Measurements from ENCODE around the gene GADD45A.

GADD45A gene

DNA sequence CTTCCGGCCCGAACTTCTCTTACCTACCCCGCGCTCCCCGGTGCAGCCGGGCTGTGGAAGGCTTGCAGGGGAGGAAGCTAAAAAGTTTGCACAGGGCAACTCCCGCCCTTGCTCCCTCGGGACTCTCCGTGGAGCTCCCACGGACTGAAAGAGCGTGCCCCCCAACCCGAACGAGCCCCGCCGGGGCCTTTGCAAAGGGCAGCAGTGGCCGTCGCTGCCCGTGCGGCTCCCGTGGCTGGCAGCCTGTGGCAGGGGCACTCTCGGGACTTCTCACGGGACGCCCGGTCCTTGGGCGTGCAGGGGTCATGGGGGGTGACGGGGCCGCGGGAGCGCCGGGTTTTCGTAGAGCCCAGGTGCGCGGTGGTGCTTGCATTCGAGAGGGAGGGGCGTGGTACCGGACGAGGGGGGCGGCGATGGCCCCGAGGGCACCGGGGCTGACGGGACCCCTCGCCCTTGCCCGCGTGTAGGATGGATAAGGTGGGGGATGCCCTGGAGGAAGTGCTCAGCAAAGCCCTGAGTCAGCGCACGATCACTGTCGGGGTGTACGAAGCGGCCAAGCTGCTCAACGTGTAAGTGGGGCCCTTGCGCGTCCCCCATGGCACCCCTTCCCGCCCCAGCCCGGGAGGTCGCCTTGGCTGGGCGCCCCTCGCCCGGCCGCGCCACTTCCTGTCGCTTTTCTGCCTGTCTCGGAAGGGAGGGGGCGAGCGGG lies 711 bp downstream of the GADD45A start:
- TF ChIP-seq FOXP2 (optimal IDR thresholded peaks at IDR 0.05; ENCODE audit: borderline replicate concordance, extremely low read depth, extremely low read length, insufficient read depth) (no peak), TAF1 (IDR thresholded peaks at IDR 0.05; ENCODE audit: borderline replicate concordance, insufficient read depth, low read length) (no peak), SIN3A (IDR thresholded peaks at IDR 0.05; ENCODE audit: borderline replicate concordance, insufficient read depth, low read length) (no peak), POLR2AphosphoS5 (IDR thresholded peaks at IDR 0.05; ENCODE audit: low read depth, low read length) (no peak)
- TF ChIP-seq, protein P1, sequence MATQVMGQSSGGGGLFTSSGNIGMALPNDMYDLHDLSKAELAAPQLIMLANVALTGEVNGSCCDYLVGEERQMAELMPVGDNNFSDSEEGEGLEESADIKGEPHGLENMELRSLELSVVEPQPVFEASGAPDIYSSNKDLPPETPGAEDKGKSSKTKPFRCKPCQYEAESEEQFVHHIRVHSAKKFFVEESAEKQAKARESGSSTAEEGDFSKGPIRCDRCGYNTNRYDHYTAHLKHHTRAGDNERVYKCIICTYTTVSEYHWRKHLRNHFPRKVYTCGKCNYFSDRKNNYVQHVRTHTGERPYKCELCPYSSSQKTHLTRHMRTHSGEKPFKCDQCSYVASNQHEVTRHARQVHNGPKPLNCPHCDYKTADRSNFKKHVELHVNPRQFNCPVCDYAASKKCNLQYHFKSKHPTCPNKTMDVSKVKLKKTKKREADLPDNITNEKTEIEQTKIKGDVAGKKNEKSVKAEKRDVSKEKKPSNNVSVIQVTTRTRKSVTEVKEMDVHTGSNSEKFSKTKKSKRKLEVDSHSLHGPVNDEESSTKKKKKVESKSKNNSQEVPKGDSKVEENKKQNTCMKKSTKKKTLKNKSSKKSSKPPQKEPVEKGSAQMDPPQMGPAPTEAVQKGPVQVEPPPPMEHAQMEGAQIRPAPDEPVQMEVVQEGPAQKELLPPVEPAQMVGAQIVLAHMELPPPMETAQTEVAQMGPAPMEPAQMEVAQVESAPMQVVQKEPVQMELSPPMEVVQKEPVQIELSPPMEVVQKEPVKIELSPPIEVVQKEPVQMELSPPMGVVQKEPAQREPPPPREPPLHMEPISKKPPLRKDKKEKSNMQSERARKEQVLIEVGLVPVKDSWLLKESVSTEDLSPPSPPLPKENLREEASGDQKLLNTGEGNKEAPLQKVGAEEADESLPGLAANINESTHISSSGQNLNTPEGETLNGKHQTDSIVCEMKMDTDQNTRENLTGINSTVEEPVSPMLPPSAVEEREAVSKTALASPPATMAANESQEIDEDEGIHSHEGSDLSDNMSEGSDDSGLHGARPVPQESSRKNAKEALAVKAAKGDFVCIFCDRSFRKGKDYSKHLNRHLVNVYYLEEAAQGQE (IDR thresholded peaks at IDR 0.05; ENCODE audit: insufficient read depth in 1 of 2, low read depth in 2 of 2, low read length in 2 of 2): no peak

DNA sequence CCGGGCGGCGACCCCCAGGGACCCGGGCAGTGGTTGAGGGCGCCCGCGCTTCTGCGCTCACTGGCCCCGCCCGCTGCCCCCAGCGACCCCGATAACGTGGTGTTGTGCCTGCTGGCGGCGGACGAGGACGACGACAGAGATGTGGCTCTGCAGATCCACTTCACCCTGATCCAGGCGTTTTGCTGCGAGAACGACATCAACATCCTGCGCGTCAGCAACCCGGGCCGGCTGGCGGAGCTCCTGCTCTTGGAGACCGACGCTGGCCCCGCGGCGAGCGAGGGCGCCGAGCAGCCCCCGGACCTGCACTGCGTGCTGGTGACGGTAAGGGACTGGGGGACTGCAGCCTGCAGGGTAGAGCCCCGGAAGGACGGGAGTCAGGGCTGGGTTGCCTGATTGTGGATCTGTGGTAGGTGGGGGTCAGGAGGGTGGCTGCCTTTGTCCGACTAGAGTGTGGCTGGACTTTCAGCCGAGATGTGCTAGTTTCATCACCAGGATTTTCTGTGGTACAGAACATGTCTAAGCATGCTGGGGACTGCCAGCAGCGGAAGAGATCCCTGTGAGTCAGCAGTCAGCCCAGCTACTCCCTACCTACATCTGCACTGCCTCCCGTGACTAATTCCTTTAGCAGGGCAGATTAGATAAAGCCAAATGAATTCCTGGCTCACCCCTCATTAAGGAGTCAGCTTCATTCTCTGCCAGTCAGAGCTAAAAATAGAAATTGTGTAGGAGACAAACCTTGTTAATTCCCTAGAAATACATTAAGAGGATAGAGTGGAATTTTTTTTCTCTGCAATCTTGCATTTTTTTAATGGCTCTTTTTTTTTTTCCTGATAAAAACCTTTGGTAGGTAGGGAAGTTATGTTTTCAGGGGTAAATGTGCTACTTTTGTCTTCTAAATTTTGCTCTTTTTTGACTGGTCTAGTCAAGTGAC lies 1.5 kb downstream of the GADD45A start:
- TF ChIP-seq POLR2AphosphoS5 (IDR thresholded peaks at IDR 0.05; ENCODE audit: low read depth, low read length) (peak; percentile 51), SIN3A (IDR thresholded peaks at IDR 0.05; ENCODE audit: borderline replicate concordance, insufficient read depth, low read length) (peak; percentile 86; the same call in 1 of the 2 replicates), TAF1 (IDR thresholded peaks at IDR 0.05; ENCODE audit: borderline replicate concordance, insufficient read depth, low read length) (peak; percentile 64; the same call in 1 of the 2 replicates), FOXP2 (optimal IDR thresholded peaks at IDR 0.05; ENCODE audit: borderline replicate concordance, extremely low read depth, extremely low read length, insufficient read depth) (peak; percentile 64)
- TF ChIP-seq, protein P1 (IDR thresholded peaks at IDR 0.05; ENCODE audit: insufficient read depth in 1 of 2, low read depth in 2 of 2, low read length in 2 of 2): peak in 1 of 2 experiments; percentile 54; a peak in 1 of 4 replicates

DNA sequence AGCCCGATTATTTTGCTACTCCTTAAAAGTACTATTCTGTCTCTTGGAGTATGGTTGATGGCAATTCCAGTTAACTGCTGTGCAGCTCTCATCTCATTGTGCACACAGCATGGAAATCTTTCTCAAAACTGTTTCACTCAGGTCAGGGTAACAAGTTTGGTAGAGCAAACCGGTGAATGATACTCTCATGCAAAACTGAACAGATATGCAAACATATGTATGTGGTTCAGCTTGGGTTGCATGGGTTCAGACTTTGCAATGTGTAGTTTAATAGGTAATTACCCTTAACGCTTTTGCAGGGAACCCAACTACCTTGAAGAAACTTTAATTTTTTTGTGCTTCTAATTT lies 2.2 kb downstream of the GADD45A start:
- TF ChIP-seq, protein P1 (IDR thresholded peaks at IDR 0.05; ENCODE audit: insufficient read depth in 1 of 2, low read depth in 2 of 2, low read length in 2 of 2): no peak
- TF ChIP-seq SIN3A (IDR thresholded peaks at IDR 0.05; ENCODE audit: borderline replicate concordance, insufficient read depth, low read length) (no peak), TAF1 (IDR thresholded peaks at IDR 0.05; ENCODE audit: borderline replicate concordance, insufficient read depth, low read length) (no peak), POLR2AphosphoS5 (IDR thresholded peaks at IDR 0.05; ENCODE audit: low read depth, low read length) (no peak), FOXP2 (optimal IDR thresholded peaks at IDR 0.05; ENCODE audit: borderline replicate concordance, extremely low read depth, extremely low read length, insufficient read depth) (no peak)

DNA sequence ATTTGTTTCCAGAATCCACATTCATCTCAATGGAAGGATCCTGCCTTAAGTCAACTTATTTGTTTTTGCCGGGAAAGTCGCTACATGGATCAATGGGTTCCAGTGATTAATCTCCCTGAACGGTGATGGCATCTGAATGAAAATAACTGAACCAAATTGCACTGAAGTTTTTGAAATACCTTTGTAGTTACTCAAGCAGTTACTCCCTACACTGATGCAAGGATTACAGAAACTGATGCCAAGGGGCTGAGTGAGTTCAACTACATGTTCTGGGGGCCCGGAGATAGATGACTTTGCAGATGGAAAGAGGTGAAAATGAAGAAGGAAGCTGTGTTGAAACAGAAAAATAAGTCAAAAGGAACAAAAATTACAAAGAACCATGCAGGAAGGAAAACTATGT lies 2.6 kb downstream of the GADD45A start:
- no peak for TF ChIP-seq SIN3A (IDR thresholded peaks at IDR 0.05; ENCODE audit: borderline replicate concordance, insufficient read depth, low read length)
- TF ChIP-seq, protein P1 (IDR thresholded peaks at IDR 0.05; ENCODE audit: insufficient read depth in 1 of 2, low read depth in 2 of 2, low read length in 2 of 2): no peak

Data from PFSK-1 (cell line).